PFSK-1 (cell line): ENCODE results near the gene GTPBP4.

Source experiments
- REST ChIP-seq, 2 experiments: IDR thresholded peaks; 2 replicates each; pipeline versions ENCODE4 v1.6.1 to v1.8.0; 2011 to 2012; ENCODE audit warnings: low read depth in 2 of 2, low read length in 2 of 2, control low read depth in 1 of 2, inconsistent platforms in 1 of 2, mild to moderate bottlenecking in 1 of 2, moderate library complexity in 1 of 2; ENCODE audit not compliant: insufficient read depth in 1 of 2

GTPBP4 gene

DNA sequence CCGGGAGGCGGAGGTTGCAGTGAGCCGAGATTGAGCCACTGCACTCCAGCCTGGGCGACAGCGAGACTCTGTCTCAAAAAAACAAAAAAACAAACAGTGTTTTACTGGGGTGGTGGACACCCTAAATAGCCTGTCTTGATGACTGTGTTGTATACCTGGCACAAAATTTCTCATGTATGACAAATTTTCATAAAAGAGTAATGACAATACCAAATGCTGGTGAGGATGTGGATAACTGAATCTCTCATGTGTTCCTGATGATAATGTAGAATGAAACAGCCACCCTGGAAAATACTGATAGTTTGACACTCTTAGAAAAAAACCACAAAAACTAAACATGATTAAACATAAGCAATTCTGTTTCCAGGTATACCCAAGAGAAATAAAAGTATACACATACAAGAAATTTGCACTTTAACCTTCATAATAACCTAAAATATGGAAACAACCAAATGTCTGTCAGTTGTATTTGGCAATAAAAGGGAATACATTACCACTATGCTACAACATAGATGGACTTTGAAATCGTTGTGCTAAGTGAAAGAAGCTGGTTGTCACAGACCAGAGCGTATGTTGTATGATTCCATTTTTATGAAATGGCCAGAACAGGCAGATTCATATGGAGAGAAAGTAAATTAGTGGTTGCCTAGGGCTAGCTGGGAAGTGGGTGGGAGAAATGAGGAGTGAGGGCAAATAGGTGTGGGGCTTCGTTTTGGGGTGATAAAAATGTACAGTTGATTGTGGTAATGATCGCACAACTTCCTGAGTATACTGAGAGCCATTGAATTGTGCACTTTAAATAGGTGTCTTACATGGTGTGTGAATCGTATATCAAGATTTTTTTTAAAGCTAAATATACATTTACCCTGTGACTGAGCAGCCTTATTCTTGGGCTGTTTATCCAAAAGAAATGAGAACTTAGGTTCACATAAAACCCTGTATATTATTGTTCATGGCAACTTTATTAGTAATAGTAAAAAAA is 80.4 kb downstream of the GTPBP4 start:
- no peak for TF ChIP-seq REST (IDR thresholded peaks at IDR 0.05; ENCODE audit: insufficient read depth in 1 of 2, low read depth in 2 of 2, low read length in 2 of 2)
